Measurements from ENCODE around the gene EFNB3. TPM values are rescaled to one million over a fixed set of nuclear protein-coding genes. Genes with fewer than 3 reads are reported as not detected.

Gene EFNB3
- total and polyA plus RNA-seq, 7 donors: 0.09 to 0.37 (median 0.12) TPM; not detected in 2

DNA sequence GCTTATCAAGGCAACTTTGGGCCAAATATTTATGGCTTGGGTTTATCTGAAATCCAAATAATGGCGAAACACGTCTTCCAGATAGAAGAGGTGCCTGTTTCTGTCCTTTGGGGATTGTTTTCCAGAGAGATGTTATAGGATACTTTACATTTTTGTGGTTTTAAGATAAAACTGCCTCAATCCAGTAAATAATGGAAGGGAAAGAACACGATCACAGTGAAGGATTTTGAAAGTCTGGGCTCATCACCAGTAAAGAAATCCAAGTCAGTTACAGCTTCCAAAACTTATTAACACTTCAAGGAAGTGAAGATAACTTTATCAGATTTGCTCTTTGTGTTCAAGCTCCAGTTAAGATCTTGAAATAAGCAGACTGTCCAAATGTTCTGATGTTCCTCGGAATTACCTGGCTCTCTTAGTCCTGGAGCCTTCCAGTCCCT is 42.7 kb downstream of the EFNB3 start:
- DNase-seq: no peak
- intact Hi-C loops (cut with DNase I): loop anchor here (5.0 to 10.0 kb wide), 2 partner anchors 240 to 307 kb away; no protein-coding TSS in a partner anchor
- peaks cover 0 to 4% (median 3%) of the 10 kb centered on the region in 3 donors for H3K27me3 ChIP-seq (ENCODE audit: insufficient read depth in 3 of 3, low read length in 2 of 3)
- no peak overlapping the region for H3K27ac ChIP-seq
- no peaks in the 10 kb centered on the region for H3K9me3 ChIP-seq
- no peaks in the 10 kb centered on the region for H3K4me1 ChIP-seq
- WGBS, 3 donors: 47 to 50% (median 49%) methylated on average over 4 of the region's 4 CpGs
- ATAC-seq: no peak
- TF ChIP-seq, protein P1, sequence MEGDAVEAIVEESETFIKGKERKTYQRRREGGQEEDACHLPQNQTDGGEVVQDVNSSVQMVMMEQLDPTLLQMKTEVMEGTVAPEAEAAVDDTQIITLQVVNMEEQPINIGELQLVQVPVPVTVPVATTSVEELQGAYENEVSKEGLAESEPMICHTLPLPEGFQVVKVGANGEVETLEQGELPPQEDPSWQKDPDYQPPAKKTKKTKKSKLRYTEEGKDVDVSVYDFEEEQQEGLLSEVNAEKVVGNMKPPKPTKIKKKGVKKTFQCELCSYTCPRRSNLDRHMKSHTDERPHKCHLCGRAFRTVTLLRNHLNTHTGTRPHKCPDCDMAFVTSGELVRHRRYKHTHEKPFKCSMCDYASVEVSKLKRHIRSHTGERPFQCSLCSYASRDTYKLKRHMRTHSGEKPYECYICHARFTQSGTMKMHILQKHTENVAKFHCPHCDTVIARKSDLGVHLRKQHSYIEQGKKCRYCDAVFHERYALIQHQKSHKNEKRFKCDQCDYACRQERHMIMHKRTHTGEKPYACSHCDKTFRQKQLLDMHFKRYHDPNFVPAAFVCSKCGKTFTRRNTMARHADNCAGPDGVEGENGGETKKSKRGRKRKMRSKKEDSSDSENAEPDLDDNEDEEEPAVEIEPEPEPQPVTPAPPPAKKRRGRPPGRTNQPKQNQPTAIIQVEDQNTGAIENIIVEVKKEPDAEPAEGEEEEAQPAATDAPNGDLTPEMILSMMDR (IDR thresholded peaks at IDR 0.05): no peak
- no peaks in the 10 kb centered on the region for H3K36me3 ChIP-seq (ENCODE audit: insufficient read depth in 1 of 2, low read depth in 1 of 2)
- H3K4me3 ChIP-seq: no peak overlapping the region

DNA sequence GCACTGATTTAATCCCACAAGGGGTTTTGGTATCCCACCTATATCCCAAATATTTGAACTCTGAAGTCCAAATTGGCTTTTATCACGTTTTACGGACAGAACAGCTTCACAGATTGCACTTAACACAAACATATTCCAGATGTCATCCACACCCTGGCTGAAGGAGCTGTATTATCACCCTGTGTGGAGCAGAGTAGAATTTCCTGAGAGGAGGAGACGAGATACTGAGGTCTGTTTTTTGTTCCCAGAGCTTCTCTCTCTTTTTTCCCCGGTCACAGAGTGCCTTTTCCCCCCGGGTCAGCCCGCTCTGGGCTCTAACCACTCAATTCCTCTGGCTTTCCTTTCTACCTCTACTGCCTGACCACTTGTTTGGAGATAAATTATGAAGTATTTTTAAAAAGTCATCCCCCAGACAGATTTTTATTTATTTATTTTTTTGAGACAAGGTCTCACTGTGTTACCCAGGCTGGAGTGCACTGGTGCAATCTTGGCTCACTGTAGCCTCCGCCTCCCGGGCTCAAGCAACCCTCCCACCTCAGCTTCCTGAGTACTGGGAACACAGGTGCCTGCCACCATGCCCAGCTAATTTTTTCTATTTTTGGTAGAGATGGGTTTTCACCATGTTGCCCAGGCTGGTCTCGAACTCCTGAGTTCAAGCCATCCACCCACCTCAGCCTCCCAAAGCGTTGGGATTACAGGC is 43.2 kb downstream of the EFNB3 start:
- intact Hi-C loops (cut with DNase I): loop anchor here (5.0 to 10.0 kb wide), 2 partner anchors 239 to 307 kb away; no protein-coding TSS in a partner anchor

DNA sequence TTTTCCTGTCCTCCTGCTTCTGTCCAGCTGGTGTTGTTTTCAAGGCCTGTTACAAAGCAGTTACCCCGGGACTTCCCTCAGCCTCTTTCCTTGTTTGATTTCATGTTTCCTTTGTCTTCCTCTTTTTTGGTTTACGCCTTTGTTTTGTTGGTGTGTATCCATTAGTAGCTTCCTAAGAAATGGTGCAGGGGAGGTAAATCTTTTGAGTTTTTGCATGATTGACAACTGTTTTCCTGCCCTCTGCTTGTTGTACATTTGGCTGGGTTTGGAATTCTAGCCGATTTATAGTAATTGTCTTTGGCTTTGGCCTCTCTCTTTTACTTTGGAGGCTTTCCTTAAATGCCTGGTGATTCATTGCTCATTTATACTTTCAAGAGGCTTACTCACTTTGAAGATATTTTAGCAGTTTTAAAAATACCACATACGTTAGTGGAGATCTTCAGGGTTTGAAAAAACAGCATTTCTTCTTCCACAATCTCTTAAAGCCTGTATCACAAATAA is 45.4 kb downstream of the EFNB3 start:
- intact Hi-C loops (cut with DNase I): no loop called here
- H3K36me3 ChIP-seq (ENCODE audit: insufficient read depth in 1 of 2, low read depth in 1 of 2): no peaks in the 10 kb centered on the region
- H3K4me1 ChIP-seq: no peaks in the 10 kb centered on the region
- H3K27me3 ChIP-seq (ENCODE audit: insufficient read depth in 3 of 3, low read length in 2 of 3): peaks cover 0 to 4% (median 3%) of the 10 kb centered on the region in 3 donors
- no peak overlapping the region for H3K27ac ChIP-seq
- no peak overlapping the region for H3K4me3 ChIP-seq
- 74 to 78% (median 76%) methylated on average over 4 of the region's 4 CpGs for WGBS, 3 donors
- TF ChIP-seq, protein P1 (IDR thresholded peaks at IDR 0.05): no peak
- DNase-seq (no peak), ATAC-seq (no peak)
- no peaks in the 10 kb centered on the region for H3K9me3 ChIP-seq

More for the DNA sequence above, 43.2 kb downstream of the EFNB3 start:
- TF ChIP-seq, protein P1 (IDR thresholded peaks at IDR 0.05): no peak
- no peaks in the 10 kb centered on the region for H3K36me3 ChIP-seq (ENCODE audit: insufficient read depth in 1 of 2, low read depth in 1 of 2)
- no peaks in the 10 kb centered on the region for H3K4me1 ChIP-seq
- WGBS, 3 donors: 69 to 71% (median 71%) methylated on average over 10 of the region's 10 CpGs
- no peak for ATAC-seq
- H3K27me3 ChIP-seq (ENCODE audit: insufficient read depth in 3 of 3, low read length in 2 of 3): peaks cover 0 to 4% (median 3%) of the 10 kb centered on the region in 3 donors
- no peak for DNase-seq
- no peak overlapping the region for H3K27ac ChIP-seq
- H3K4me3 ChIP-seq: no peak overlapping the region
- no peaks in the 10 kb centered on the region for H3K9me3 ChIP-seq

DNA sequence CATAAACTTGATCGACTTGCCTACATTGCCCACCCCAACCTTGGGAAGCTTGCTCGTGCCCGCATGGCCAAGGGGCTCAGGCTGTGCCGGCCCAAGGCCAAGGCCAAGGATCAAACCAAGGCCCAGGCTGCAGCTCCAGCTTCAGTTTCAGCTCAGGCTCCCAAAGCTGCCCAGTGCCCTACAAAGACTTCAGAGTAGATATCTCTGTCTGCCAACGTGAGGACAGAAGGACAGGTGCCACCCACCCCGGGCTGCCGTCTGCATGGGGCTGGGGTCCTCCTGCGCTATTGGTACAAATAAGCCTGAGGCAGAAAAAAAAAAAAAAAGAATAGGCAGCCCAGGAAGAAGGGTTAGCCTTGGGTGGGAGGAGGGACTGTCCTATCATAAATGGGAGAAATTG is 49.7 kb downstream of the EFNB3 start:
- H3K4me3 ChIP-seq: no peak overlapping the region
- DNase-seq (no peak), ATAC-seq (no peak)
- H3K4me1 ChIP-seq: no peaks in the 10 kb centered on the region
- peaks cover 0 to 3% (median 0%) of the 10 kb centered on the region in 3 donors for H3K27me3 ChIP-seq (ENCODE audit: insufficient read depth in 3 of 3, low read length in 2 of 3)
- H3K9me3 ChIP-seq: no peaks in the 10 kb centered on the region
- TF ChIP-seq, protein P1 (IDR thresholded peaks at IDR 0.05): no peak
- H3K36me3 ChIP-seq (ENCODE audit: insufficient read depth in 1 of 2, low read depth in 1 of 2): no peaks in the 10 kb centered on the region
- intact Hi-C loops (cut with DNase I): no loop called here
- no peak overlapping the region for H3K27ac ChIP-seq
- 74 to 78% (median 76%) methylated on average over 8 of the region's 8 CpGs for WGBS, 3 donors

Measured in psoas muscle (tissue), 8 donors.